SIG-M5 treated with dmso at 0.1 percent for 504 hours (cell line): ENCODE data around the gene HIPK2.

Experiments used
- DNase-seq: peaks from one replicate; lab custom pipeline; 2025; ENCODE audit not compliant: unreplicated experiment; lab: John Stamatoyannopoulos, UW

Gene HIPK2

GRCh38 chr7:139601176-139601575, 176.6 kb downstream of the HIPK2 start:
- DNase-seq = no peak

GRCh38 chr7:139600306-139600705, 177.5 kb downstream of the HIPK2 start:
- no peak for DNase-seq

GRCh38 chr7:139598642-139599041, 179.2 kb downstream of the HIPK2 start:
- DNase-seq = peak; percentile 24

- no peak for DNase-seq
These were observed 180.8 kb downstream of the HIPK2 start for GRCh38 chr7:139597028-139597427.

- no peak for DNase-seq
These were observed 181.2 kb downstream of the HIPK2 start for GRCh38 chr7:139596626-139597025.

GRCh38 chr7:139595806-139596205, 182.0 kb downstream of the HIPK2 start:
- no peak for DNase-seq

- DNase-seq = no peak
These were observed 182.8 kb downstream of the HIPK2 start for GRCh38 chr7:139594911-139595476.

GRCh38 chr7:139594090-139594489, 183.7 kb downstream of the HIPK2 start:
- DNase-seq = no peak

GRCh38 chr7:139592801-139593461, 184.9 kb downstream of the HIPK2 start:
- DNase-seq = no peak

- DNase-seq = no peak
These were observed 186.1 kb downstream of the HIPK2 start for GRCh38 chr7:139591550-139592195.

- no peak for DNase-seq
These were observed 188.3 kb downstream of the HIPK2 start for GRCh38 chr7:139589474-139589873.

- peak; percentile 87 for DNase-seq
These were observed 189.2 kb downstream of the HIPK2 start for GRCh38 chr7:139588632-139589031.

GRCh38 chr7:139587535-139587934, 190.3 kb downstream of the HIPK2 start:
- no peak for DNase-seq

GRCh38 chr7:139586286-139586685, 191.5 kb downstream of the HIPK2 start:
- no peak for DNase-seq

GRCh38 chr7:139585042-139585441, 192.8 kb downstream of the HIPK2 start:
- no peak for DNase-seq

GRCh38 chr7:139583826-139584553, 193.8 kb downstream of the HIPK2 start:
- no peak for DNase-seq

- DNase-seq = no peak
These were observed 195.1 kb downstream of the HIPK2 start for GRCh38 chr7:139582671-139583155.

GRCh38 chr7:139582130-139582650, 195.6 kb downstream of the HIPK2 start:
- no peak for DNase-seq

GRCh38 chr7:139580435-139580834, 197.4 kb downstream of the HIPK2 start:
- DNase-seq = no peak

- no peak for DNase-seq
These were observed 201.4 kb downstream of the HIPK2 start for GRCh38 chr7:139576179-139576973.

- no peak for DNase-seq
These were observed 202.5 kb downstream of the HIPK2 start for GRCh38 chr7:139575338-139575680.
